Skin epidermis (tissue), 12 donors: ENCODE data around the gene SAPCD2.
A peak's percentile ranks its signal among the peaks of the same experiment; 100 is the strongest.

Experiments
- H3K27ac ChIP-seq, 21 experiments: fragments of 200-600 bp; sonication (generic) in 11 of 21; one replicate each; pipeline ENCODE4 v1.5.0; 2020; ENCODE audit warnings: mild to moderate bottlenecking in 3 of 21, inconsistent platforms in 2 of 21, moderate library complexity in 2 of 21
- H3K4me3 ChIP-seq, 7 experiments: fragments of 200-600 bp; sonication (generic) in 2 of 7; one replicate each; pipeline ENCODE4 v1.5.0; 2020; ENCODE audit warnings: inconsistent platforms in 2 of 7, mild to moderate bottlenecking in 2 of 7, moderate library complexity in 1 of 7

Gene SAPCD2

GRCh38 chr9:137053944-137054931 lies 16.1 kb downstream of the SAPCD2 start, which contains the start of gene ENTPD2:
TSS of gene ENTPD2 (minus strand) at chr9:137054061. CDS start at chr9:137053997, 64 bp downstream.
- H3K4me3 ChIP-seq: peak within 1 kb of the TSS; percentile 17 to 58 (median 28)
- peak within 1 kb of the TSS in 11 of 21 experiments; percentile 28 to 67 (median 57) for H3K27ac ChIP-seq

- H3K27ac ChIP-seq: peak overlapping the region in 6 of 21 experiments; percentile 16 to 57 (median 38)
- peak overlapping the region; percentile 17 to 58 (median 28) for H3K4me3 ChIP-seq
Measured at GRCh38 chr9:137052998-137053943, 17.1 kb downstream of the SAPCD2 start.

GRCh38 chr9:137052293-137052692 lies 18.1 kb downstream of the SAPCD2 start:
- Histone ChIP-seq H3K4me3 (no peak overlapping the region), H3K27ac (no peak overlapping the region)

GRCh38 chr9:137051145-137051724 lies 19.1 kb downstream of the SAPCD2 start:
- Histone ChIP-seq H3K27ac (no peak overlapping the region), H3K4me3 (no peak overlapping the region)

GRCh38 chr9:137050570-137050969 lies 19.8 kb downstream of the SAPCD2 start:
- Histone ChIP-seq H3K27ac (no peak overlapping the region), H3K4me3 (no peak overlapping the region)

GRCh38 chr9:137049544-137050449 lies 20.6 kb downstream of the SAPCD2 start:
- Histone ChIP-seq H3K4me3 (no peak overlapping the region), H3K27ac (no peak overlapping the region)

GRCh38 chr9:137048655-137049543 lies 21.5 kb downstream of the SAPCD2 start:
- Histone ChIP-seq H3K27ac (no peak overlapping the region), H3K4me3 (no peak overlapping the region)

- peak within 1 kb of the TSS; percentile 17 to 49 (median 38) for H3K4me3 ChIP-seq
- peak within 1 kb of the TSS in 18 of 21 experiments; percentile 6 to 76 (median 56) for H3K27ac ChIP-seq
Measured at GRCh38 chr9:137046088-137046787, 24.1 kb downstream of the SAPCD2 start, which contains the start of gene NPDC1. TSS of gene NPDC1 (minus strand) at chr9:137046177. CDS start at chr9:137045989, 188 bp downstream.

- Histone ChIP-seq H3K27ac (peak overlapping the region in 18 of 21 experiments; percentile 6 to 76 (median 56)), H3K4me3 (peak overlapping the region; percentile 17 to 49 (median 38))
Measured at GRCh38 chr9:137045294-137046087, 24.9 kb downstream of the SAPCD2 start.

GRCh38 chr9:137044502-137045177 lies 25.7 kb downstream of the SAPCD2 start:
- Histone ChIP-seq H3K4me3 (peak overlapping the region; percentile 17 to 49 (median 38)), H3K27ac (peak overlapping the region in 12 of 21 experiments; percentile 38 to 76 (median 58))

GRCh38 chr9:137044037-137044436 lies 26.3 kb downstream of the SAPCD2 start:
- Histone ChIP-seq H3K27ac (peak overlapping the region in 11 of 21 experiments; percentile 15 to 71 (median 47)), H3K4me3 (peak overlapping the region in 1 of 7 experiments; percentile 5)

GRCh38 chr9:137042751-137043727 lies 27.3 kb downstream of the SAPCD2 start:
- Histone ChIP-seq H3K4me3 (peak overlapping the region in 1 of 7 experiments; percentile 5), H3K27ac (peak overlapping the region in 11 of 21 experiments; percentile 5 to 71 (median 47))

GRCh38 chr9:137041124-137041523 lies 29.2 kb downstream of the SAPCD2 start:
- Histone ChIP-seq H3K27ac (peak overlapping the region in 1 of 21 experiments; percentile 45), H3K4me3 (no peak overlapping the region)

GRCh38 chr9:137040568-137040967 lies 29.8 kb downstream of the SAPCD2 start:
- Histone ChIP-seq H3K4me3 (no peak overlapping the region), H3K27ac (peak overlapping the region in 2 of 21 experiments; percentile 34 to 45)
